ENCODE data around the gene EIF3D.

Gene EIF3D

DNA sequence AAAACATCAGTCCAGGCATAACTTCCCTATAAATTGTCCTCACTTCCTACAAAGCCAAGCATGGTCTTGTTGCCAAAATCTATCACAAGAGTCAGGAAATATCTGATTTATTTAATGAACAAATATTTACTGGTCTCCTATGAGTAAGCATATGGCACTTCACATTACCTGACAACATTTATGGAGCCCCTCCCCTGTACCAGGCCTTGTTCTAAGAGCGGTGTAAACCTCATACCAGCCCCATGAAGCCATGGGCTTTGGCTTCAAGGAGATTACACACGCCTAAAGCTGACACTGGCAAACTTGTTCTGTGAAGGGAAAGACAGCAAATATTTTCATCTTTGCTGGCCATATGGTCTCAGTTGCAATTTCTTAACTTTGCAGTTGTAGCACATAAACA is 43.0 kb upstream of the EIF3D start:
- TF ChIP-seq CTCF (IDR thresholded peaks at IDR 0.05; ENCODE audit: low read depth, low read length) = no peak
- Histone ChIP-seq H3K27ac (no peak overlapping the region), H3K36me3 (no peaks in the 10 kb centered on the region), H3K27me3 (ENCODE audit: insufficient read depth, low read depth, severe bottlenecking) (peaks cover 59% of the 10 kb centered on the region), H3K9me3 (ENCODE audit: severe bottlenecking) (no peaks in the 10 kb centered on the region), H3K4me3 (ENCODE audit: low read depth, low read length) (no peak overlapping the region)
- DNase-seq = no peak

GRCh38 chr22:36569999-36570398 is 41.0 kb upstream of the EIF3D start:
- Histone ChIP-seq H3K9me3 (ENCODE audit: severe bottlenecking) (no peaks in the 10 kb centered on the region), H3K27ac (no peak overlapping the region), H3K4me3 (ENCODE audit: low read depth, low read length) (no peak overlapping the region), H3K36me3 (no peaks in the 10 kb centered on the region), H3K27me3 (ENCODE audit: insufficient read depth, low read depth, severe bottlenecking) (peaks cover 60% of the 10 kb centered on the region)
- peak; percentile 68 for DNase-seq
- TF ChIP-seq CTCF (IDR thresholded peaks at IDR 0.05; ENCODE audit: low read depth, low read length) = peak; percentile 75

- DNase-seq = no peak
- no peaks in the 10 kb centered on the region for H3K36me3 ChIP-seq
- H3K9me3 ChIP-seq (ENCODE audit: severe bottlenecking) = no peaks in the 10 kb centered on the region
- H3K27ac ChIP-seq = no peak overlapping the region
- no peak overlapping the region for H3K4me3 ChIP-seq (ENCODE audit: low read depth, low read length)
- H3K27me3 ChIP-seq (ENCODE audit: insufficient read depth, low read depth, severe bottlenecking) = peaks cover 60% of the 10 kb centered on the region
- no peak for TF ChIP-seq CTCF (IDR thresholded peaks at IDR 0.05; ENCODE audit: low read depth, low read length)
Observed at GRCh38 chr22:36568846-36569245, 39.9 kb upstream of the EIF3D start.

GRCh38 chr22:36566720-36567119 is 37.8 kb upstream of the EIF3D start:
- Histone ChIP-seq H3K27me3 (ENCODE audit: insufficient read depth, low read depth, severe bottlenecking) (peaks cover 65% of the 10 kb centered on the region), H3K27ac (no peak overlapping the region), H3K4me3 (ENCODE audit: low read depth, low read length) (no peak overlapping the region), H3K36me3 (no peaks in the 10 kb centered on the region), H3K9me3 (ENCODE audit: severe bottlenecking) (no peaks in the 10 kb centered on the region)
- DNase-seq = no peak
- no peak for TF ChIP-seq CTCF (IDR thresholded peaks at IDR 0.05; ENCODE audit: low read depth, low read length)

DNA sequence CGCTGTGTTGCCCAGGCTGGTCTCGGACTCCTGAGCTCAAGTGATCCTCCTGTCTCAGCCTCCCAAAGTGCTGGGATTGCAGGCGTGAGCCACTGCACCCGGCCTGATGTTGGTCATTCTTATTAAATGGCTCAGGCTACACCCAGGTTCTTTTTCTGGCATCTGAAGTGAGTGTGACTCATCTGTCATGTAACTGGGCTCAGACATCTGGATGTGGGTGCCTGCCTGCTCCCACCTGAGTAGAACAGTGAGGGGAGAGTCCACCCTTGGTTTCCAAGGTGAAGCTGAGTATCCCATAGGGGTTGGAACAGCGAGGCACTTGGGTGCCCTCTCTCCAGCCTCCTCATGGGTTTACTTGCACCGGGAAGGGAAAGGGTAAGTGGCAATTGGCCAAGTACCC is 36.7 kb upstream of the EIF3D start:
- Histone ChIP-seq H3K27me3 (ENCODE audit: insufficient read depth, low read depth, severe bottlenecking) (peaks cover 73% of the 10 kb centered on the region), H3K9me3 (ENCODE audit: severe bottlenecking) (no peaks in the 10 kb centered on the region), H3K36me3 (no peaks in the 10 kb centered on the region), H3K4me3 (ENCODE audit: low read depth, low read length) (no peak overlapping the region), H3K27ac (no peak overlapping the region)
- no peak for DNase-seq
- TF ChIP-seq CTCF (IDR thresholded peaks at IDR 0.05; ENCODE audit: low read depth, low read length) = no peak

DNA sequence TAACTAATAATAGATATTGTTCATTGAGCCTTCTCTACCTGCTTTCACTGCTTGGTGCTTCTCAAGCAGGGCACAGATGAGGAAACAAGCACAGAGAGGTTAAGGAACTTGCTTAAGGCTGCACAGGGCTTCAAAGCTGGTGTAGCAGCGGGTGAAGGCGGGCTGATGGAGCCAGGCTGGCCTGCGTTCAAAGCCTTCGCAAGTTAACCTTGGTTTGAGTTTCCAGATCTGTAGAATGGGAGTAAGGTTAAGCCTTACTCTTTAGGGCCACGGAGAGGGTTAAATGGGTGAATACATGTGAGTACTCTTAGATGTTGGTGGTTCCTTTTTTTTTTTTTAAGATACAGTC is 36.2 kb upstream of the EIF3D start:
- Histone ChIP-seq H3K4me3 (ENCODE audit: low read depth, low read length) (no peak overlapping the region), H3K27me3 (ENCODE audit: insufficient read depth, low read depth, severe bottlenecking) (peaks cover 78% of the 10 kb centered on the region), H3K27ac (no peak overlapping the region), H3K9me3 (ENCODE audit: severe bottlenecking) (no peaks in the 10 kb centered on the region), H3K36me3 (no peaks in the 10 kb centered on the region)
- DNase-seq = no peak
- no peak for TF ChIP-seq CTCF (IDR thresholded peaks at IDR 0.05; ENCODE audit: low read depth, low read length)

Data from WERI-Rb-1 (cell line).